ENCODE measurements around the gene AFG1L.

GRCh38 chr6:108546079-108547049 lies 251.5 kb downstream of the AFG1L start:
- TF ChIP-seq CTCF (conservative IDR thresholded peaks at IDR 0.05; ENCODE audit: low read length) (no peak), EZH2phosphoT487 (IDR thresholded peaks at IDR 0.05; ENCODE audit: borderline replicate concordance) (no peak)

Measured in Loucy (cell line).